Measurements from ENCODE around the gene CAMKMT.

- no peak for TF ChIP-seq CTCF (IDR thresholded peaks at IDR 0.05)
- TF ChIP-seq POLR2A (IDR thresholded peaks at IDR 0.05): no peak
These were observed 424.5 kb downstream of the CAMKMT start for GRCh38 chr2:44786045-44786816.
